ENCODE measurements around the gene CMA1.

The CMA1 gene

DNA sequence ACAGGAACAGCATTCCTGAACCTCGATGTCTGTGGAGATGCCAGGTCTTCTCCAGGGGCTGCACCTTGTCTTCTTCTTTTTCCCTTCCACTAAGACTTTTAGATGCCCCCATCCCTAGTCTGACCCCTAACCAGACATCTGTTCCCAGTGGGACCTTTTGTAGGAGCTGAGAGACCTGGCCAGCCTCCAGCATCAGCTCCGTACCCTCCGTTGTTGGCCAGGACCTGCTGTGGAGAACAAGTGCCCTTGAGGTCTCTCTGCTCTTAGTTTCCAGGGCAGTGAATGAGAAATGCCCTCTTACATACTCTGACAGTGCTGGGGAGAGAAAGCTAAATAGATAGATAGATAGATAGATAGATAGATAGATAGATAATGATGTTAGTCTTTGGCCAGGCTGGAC lies 48.7 kb downstream of the CMA1 start:
- Histone ChIP-seq H3K4me3 (ENCODE audit: low read depth, low read length) (no peak overlapping the region), H3K27ac (no peak overlapping the region), H3K36me3 (replicated peaks) (no peaks in the 10 kb centered on the region), H3K27me3 (replicated peaks) (no peaks in the 10 kb centered on the region)
- DNase-seq = no peak
- TF ChIP-seq, protein P1, sequence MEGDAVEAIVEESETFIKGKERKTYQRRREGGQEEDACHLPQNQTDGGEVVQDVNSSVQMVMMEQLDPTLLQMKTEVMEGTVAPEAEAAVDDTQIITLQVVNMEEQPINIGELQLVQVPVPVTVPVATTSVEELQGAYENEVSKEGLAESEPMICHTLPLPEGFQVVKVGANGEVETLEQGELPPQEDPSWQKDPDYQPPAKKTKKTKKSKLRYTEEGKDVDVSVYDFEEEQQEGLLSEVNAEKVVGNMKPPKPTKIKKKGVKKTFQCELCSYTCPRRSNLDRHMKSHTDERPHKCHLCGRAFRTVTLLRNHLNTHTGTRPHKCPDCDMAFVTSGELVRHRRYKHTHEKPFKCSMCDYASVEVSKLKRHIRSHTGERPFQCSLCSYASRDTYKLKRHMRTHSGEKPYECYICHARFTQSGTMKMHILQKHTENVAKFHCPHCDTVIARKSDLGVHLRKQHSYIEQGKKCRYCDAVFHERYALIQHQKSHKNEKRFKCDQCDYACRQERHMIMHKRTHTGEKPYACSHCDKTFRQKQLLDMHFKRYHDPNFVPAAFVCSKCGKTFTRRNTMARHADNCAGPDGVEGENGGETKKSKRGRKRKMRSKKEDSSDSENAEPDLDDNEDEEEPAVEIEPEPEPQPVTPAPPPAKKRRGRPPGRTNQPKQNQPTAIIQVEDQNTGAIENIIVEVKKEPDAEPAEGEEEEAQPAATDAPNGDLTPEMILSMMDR (IDR thresholded peaks at IDR 0.05; ENCODE audit: low read depth, low read length, missing control alignments) = no peak
- in situ Hi-C loops (cut with HindIII; ENCODE audit: low pct_ligation_motif_present, low sequenced_read_pairs) = no loop called here

DNA sequence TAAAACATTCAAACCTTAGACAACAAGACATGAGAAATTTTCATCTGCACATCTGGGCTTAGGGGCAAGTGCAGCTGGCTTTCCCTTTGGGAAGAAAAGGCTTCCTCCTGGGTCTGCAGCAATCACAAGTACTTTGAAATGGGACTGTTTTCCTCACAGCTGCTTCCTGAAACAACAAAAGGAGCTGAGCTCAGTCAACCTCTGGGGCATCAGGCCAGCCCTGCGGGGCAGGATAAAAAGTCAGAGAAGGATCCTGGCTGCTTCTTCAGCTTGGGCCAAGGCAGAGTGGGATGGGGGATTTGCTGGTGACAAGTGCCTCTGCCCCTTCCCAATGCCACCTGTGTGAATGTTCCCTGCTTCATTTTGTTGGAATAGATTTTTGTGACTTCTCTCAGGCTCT lies 49.3 kb downstream of the CMA1 start:
- Histone ChIP-seq H3K27ac (no peak overlapping the region), H3K27me3 (replicated peaks) (no peaks in the 10 kb centered on the region), H3K4me3 (ENCODE audit: low read depth, low read length) (no peak overlapping the region), H3K36me3 (replicated peaks) (no peaks in the 10 kb centered on the region)
- in situ Hi-C loops (cut with HindIII; ENCODE audit: low pct_ligation_motif_present, low sequenced_read_pairs) = no loop called here
- DNase-seq = no peak
- TF ChIP-seq, protein P1 (IDR thresholded peaks at IDR 0.05; ENCODE audit: low read depth, low read length, missing control alignments) = no peak

DNA sequence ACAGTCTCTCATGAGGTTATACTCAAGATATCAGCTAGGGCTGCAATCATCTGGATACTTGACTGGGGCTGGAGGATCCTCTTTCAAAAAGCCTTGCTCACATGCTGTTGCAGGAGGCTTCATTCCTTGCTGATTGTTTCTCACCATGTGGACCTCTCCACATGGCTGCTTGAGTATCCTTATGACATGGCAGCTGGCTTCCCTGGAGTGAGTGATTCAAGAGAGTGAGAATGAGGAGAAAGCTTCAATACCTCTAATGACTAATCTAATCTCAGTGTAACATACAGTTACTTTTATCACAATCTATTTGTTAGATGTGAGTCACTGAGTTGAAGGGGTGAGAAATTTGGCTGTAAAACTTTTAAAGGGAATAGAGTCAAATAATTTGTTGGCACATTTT lies 51.1 kb downstream of the CMA1 start:
- Histone ChIP-seq H3K36me3 (replicated peaks) (no peaks in the 10 kb centered on the region), H3K27me3 (replicated peaks) (no peaks in the 10 kb centered on the region), H3K4me3 (ENCODE audit: low read depth, low read length) (no peak overlapping the region), H3K27ac (no peak overlapping the region)
- DNase-seq = no peak
- TF ChIP-seq, protein P1 (IDR thresholded peaks at IDR 0.05; ENCODE audit: low read depth, low read length, missing control alignments) = no peak
- in situ Hi-C loops (cut with HindIII; ENCODE audit: low pct_ligation_motif_present, low sequenced_read_pairs) = no loop called here

Data from brain microvascular endothelial cell (primary cell).